GM23248 (cell line): ENCODE measurements around the gene HBA2.

Source experiments
- EZH2 ChIP-seq: fragments of 200-600 bp; sonication (generic); IDR thresholded peaks from 2 replicates; pipeline ENCODE4 v1.6.1; 2018; ENCODE audit warnings: antibody characterized with exemption, mild to moderate bottlenecking; ENCODE audit not compliant: insufficient read depth, poor library complexity, severe bottlenecking
- EZH2phosphoT487 ChIP-seq: fragments of 200-600 bp; sonication (generic); IDR thresholded peaks from 2 replicates; pipeline ENCODE4 v1.6.1; 2018; ENCODE audit warnings: antibody characterized with exemption, moderate library complexity, mild to moderate bottlenecking, low read depth; ENCODE audit not compliant: insufficient read depth

- no peak for TF ChIP-seq EZH2phosphoT487
- no peak for TF ChIP-seq EZH2
Observed at GRCh38 chr16:178668-179015, 6.0 kb downstream of the HBA2 start.
